Activated naive CD4-positive, alpha-beta T cell treated with anti-CD3 and anti-CD28 coated beads, Interleukin-2, amount 50 U/mL, for 72 hours (primary cell): ENCODE measurements around the gene CDK5RAP3. TPM values are rescaled to one million over a fixed set of nuclear protein-coding genes. Genes with fewer than 3 reads are reported as not detected.
"Not testable (repeated sequence)": the region's sequence is repeated elsewhere in the genome, so short reads cannot be mapped to it uniquely, and the experiment has no call there.

Source experiments
- ATAC-seq, 2 donors: fragments of 150-1000 bp; cut with Tn5 transposase; 2 replicates each; pipeline ENCODE4 v1.10.0; 2021; ENCODE audit warnings: mild to moderate bottlenecking in 2 of 2, moderate library complexity in 2 of 2
- DNase-seq, 2 donors: peaks; one replicate each; pipeline ENCODE4 v3.0.0; 2021 to 2022; ENCODE audit warnings: low spot score in 2 of 2
- H3K27ac Mint-ChIP-seq, 2 donors: one replicate each; pipeline ENCODE4 v1.8.0; 2022; ENCODE audit warnings: mild to moderate bottlenecking in 2 of 2, mixed read lengths in 2 of 2
- H3K36me3 Mint-ChIP-seq, 2 donors: one replicate each; pipeline ENCODE4 v1.8.0; 2022; ENCODE audit warnings: mixed read lengths in 2 of 2
- H3K9me3 Mint-ChIP-seq, 2 donors: one replicate each; pipeline ENCODE4 v1.8.0; 2022; ENCODE audit warnings: mixed read lengths in 2 of 2
- total RNA-seq, 2 donors: library from RNA; stranded (reverse); gene quantifications; one replicate each; pipeline ENCODE4 v1.2.3, GENCODE V29; 2022

The CDK5RAP3 gene
- total RNA-seq, 2 donors from 2014 or later = 185 to 221 TPM

DNA sequence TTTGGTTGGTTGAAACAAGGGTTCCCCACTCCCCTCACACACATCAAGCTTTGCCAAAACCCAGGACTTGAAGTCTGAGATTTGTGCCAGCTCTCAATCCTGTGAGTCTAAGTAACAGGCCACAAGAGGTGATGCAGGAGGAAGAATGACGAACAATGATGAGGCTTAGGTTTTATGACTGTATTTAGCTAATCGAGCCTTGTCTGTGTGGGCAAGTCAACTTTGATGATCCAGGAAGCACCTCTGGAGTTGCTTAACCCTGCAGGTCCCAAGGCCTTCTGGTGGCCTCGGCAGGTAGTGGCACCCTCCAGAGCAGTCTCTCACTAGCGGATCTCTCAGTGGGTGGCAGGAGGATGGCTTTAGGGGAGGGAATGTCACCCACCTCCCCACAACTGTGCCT, 28.7 kb downstream of the CDK5RAP3 start:
- ATAC-seq (peak; percentile 61 to 82), DNase-seq (no peak)
- Mint-ChIP-seq H3K27ac (no peak overlapping the region), H3K36me3 (no peaks in the 10 kb centered on the region), H3K9me3 (no peaks in the 10 kb centered on the region)

- H3K9me3 Mint-ChIP-seq = no peaks in the 10 kb centered on the region
- ATAC-seq (no peak), DNase-seq (no peak)
- H3K27ac Mint-ChIP-seq = no peak overlapping the region
- H3K36me3 Mint-ChIP-seq = no peaks in the 10 kb centered on the region
Observed at GRCh38 chr17:48001197-48001596, 30.3 kb downstream of the CDK5RAP3 start.

DNA sequence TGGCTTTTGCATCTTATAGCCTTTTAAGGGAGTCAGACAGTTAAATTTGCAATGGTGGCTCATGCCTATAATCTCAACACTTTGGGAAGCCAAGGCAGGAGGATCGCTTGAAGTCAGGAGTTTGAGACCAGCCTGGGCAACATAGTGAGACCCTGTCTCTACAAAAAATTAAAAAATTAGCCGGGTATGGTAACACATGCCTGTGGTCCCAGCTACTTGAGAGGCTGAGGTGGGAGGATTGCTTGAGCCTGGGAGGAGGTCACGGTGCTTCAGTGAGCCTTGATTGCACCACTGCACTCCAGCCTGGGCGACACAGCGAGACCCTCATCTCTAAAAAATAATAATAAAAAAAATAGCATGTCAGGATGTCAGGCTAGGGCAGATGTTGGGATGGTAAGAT, 30.7 kb downstream of the CDK5RAP3 start:
- ATAC-seq, H3K9me3 Mint-ChIP-seq, H3K36me3 Mint-ChIP-seq: not testable (repeated sequence)

GRCh38 chr17:48002266-48002915, 31.5 kb downstream of the CDK5RAP3 start:
- ATAC-seq = no peak
- Mint-ChIP-seq H3K9me3 (no peaks in the 10 kb centered on the region), H3K36me3 (no peaks in the 10 kb centered on the region), H3K27ac (peak overlapping the region in 1 of 2 donors; percentile 25)
- no peak for DNase-seq

More for the DNA sequence above, 30.7 kb downstream of the CDK5RAP3 start:
- not testable (repeated sequence) for H3K27ac Mint-ChIP-seq, DNase-seq

GRCh38 chr17:48002916-48003416, 32.1 kb downstream of the CDK5RAP3 start:
- no peak overlapping the region for H3K27ac Mint-ChIP-seq
- DNase-seq = no peak
- no peak for ATAC-seq
- H3K9me3 Mint-ChIP-seq = no peaks in the 10 kb centered on the region
- no peaks in the 10 kb centered on the region for H3K36me3 Mint-ChIP-seq

DNA sequence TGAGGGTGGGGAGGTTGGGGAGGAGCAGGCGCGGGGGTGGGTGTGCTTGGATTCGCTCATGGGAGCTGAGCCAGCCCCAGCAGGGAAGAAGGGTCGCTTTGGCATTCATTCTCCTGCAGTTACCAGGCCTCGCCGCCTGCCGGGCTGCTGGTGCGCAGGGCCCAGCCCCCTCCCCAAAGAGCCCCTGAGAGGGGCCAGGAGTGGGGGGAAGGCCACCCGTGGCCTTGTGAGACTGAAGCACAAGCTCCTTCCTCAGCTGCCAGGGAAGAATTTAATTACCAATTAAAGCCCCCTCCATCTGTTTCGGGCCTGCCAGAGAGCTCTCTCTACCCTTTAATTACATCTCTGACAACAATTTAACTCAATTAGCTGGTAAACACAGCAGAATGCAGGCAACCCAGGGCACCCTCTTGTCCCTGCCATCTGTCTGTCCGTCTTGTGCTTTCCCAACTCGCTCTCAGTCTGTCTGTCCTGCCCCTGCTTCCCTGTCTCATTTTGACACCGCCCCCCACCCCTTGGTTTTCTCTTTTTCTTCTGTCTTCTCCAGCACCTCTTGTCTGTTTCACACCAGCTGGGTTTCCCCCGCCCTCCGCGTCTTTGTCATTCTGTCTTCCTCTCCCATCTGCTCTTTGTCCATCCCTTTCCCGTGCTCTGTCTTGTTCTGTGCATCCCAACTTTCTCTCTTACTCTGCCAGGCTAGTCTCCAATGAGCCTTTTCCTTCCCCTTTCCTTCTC, 32.7 kb downstream of the CDK5RAP3 start:
- DNase-seq (no peak), ATAC-seq (no peak)
- no peak overlapping the region for H3K27ac Mint-ChIP-seq
- no peaks in the 10 kb centered on the region for H3K9me3 Mint-ChIP-seq
- H3K36me3 Mint-ChIP-seq = no peaks in the 10 kb centered on the region

DNA sequence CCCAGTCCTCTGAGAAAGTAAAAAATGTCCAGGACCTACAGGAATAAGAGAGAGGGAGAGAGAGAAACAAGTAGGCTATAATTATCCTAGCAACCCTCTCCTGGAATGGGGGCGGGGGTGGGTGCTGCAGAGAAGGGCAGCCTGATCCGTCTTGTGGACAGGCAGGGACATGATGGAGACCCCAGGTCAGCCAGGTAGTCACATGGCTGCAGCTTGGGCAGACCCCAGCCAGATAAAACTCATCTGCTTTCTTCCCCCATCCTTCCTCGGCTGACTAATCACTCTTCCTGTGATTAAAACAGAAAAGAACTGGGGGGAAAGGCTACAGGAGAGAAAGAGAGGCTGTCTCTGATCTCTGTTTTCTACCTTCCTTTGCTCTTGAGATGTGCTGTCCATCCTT, 34.1 kb downstream of the CDK5RAP3 start:
- ATAC-seq (peak in 1 of 2 donors; percentile 43), DNase-seq (no peak)
- H3K27ac Mint-ChIP-seq = no peak overlapping the region
- H3K9me3 Mint-ChIP-seq = no peaks in the 10 kb centered on the region
- no peaks in the 10 kb centered on the region for H3K36me3 Mint-ChIP-seq

DNA sequence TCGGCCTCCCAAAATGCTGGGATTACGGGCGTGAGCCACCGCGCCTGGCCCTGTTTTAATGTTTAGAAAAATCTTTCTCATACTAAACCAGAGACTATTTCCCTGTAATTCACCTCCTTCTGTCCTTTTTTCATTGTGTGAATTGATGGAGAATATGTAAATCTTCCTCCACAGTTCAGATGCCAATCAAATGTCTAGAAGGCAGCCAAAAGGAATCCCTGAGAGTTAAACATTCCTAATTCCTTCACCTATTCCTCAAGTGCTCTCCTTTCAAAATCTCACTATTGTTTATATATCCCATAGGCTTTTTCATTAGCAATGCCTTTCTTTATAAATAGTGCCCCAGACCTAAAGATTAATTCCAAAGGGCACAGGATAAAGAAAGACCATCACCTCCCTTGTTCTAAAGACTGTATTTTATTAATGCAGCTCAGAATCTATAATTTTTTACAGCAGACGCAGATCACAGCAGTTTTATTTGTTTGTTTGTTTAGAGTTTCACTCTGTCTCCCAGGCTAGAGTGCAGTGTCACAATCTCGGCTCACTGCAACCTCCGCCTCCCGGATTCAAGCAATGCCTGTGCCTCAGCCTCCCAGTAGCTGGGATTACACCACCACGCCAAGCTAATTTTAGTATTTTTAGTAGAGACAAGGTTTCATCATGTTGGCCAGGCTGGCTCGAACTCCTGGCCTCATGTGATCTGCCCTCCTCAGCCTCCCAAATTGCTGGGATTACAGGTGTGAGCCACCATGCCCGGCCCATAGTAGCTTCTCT, 36.2 kb downstream of the CDK5RAP3 start:
- DNase-seq = no peak
- Mint-ChIP-seq H3K27ac (no peak overlapping the region), H3K9me3 (no peaks in the 10 kb centered on the region), H3K36me3 (no peaks in the 10 kb centered on the region)
- ATAC-seq = no peak

DNA sequence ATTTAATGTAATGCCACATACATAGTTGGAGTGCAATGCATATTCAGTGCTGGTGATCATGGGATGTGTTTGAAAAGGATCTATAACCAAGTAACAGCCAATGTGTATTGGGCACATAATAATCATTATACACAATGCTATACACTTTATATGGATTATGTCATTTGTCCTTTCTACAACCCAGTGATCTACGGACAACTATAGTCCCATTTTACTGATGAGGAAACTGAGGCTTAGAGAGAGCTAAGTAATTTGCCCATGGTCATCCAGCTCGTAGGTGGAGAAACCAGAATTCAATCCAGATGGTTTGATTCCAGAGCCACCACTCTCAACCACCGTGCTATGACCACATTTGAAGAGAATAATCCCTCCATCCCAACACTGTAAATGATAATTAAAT, 39.3 kb downstream of the CDK5RAP3 start:
- DNase-seq (no peak), ATAC-seq (no peak)
- Mint-ChIP-seq H3K27ac (no peak overlapping the region), H3K9me3 (no peaks in the 10 kb centered on the region), H3K36me3 (no peaks in the 10 kb centered on the region)

DNA sequence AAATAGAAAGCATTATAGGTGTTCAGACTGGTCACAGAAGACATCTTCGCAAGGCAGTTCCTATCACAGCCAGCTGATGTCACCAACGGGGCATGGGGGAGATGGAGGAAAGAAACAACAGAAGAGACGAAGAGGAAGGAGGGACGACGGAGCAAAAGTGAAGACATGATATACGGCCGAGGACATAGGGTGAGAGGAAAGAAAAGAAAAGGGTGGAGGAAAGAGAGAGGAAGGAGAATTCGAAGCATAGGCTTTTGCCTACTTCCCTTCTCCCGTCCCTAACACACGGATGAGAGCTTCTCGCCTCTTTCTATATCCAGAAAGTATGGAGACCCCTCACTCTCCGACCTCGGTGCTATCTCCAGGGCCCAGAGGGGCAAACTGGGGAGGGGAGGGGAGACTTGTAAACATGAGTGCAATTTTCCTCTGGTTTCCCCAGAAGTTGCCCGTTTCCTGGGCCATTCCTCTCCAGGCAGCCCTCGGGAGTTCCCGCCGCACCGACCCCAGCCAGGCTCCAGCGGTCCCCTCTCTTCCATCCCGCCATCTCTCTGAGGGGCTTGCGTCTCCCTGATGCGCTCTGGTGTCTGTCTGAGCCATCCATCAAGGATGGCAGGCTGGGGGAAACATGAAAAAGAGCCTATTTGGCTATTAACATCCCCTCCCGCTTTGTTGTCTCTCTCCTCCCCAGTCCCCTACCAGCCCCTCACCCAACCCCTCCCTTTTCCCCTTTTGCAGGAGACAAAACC, 40.7 kb downstream of the CDK5RAP3 start:
- no peaks in the 10 kb centered on the region for H3K36me3 Mint-ChIP-seq
- no peaks in the 10 kb centered on the region for H3K9me3 Mint-ChIP-seq
- ATAC-seq (peak; percentile 53 to 75), DNase-seq (peak in 1 of 2 donors; percentile 54)
- no peak overlapping the region for H3K27ac Mint-ChIP-seq

GRCh38 chr17:48012151-48012520, 41.2 kb downstream of the CDK5RAP3 start:
- ATAC-seq = peak; percentile 59 to 87
- no peaks in the 10 kb centered on the region for H3K9me3 Mint-ChIP-seq
- no peak overlapping the region for H3K27ac Mint-ChIP-seq
- no peaks in the 10 kb centered on the region for H3K36me3 Mint-ChIP-seq
- DNase-seq = peak in 1 of 2 donors; percentile 72

DNA sequence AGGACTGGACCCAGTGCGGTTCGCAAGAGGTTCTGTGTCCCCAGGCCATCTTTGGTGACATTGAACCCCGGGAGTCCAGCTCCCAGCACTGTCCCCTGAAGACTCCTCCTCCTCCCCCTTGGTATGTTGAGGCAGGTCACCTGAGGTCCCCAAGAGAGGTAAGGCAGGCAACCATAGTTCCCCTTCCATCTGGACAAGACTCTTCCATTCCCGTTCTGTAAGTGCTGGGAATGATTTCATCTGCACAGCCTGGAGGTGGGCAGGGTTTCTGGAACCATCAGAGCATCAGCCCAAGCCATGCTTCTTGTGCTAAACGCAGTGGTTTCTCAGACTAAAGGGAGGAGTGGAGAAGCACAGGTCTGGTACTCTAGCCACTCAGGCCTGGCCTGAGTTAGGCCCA, 41.7 kb downstream of the CDK5RAP3 start:
- ATAC-seq = no peak
- DNase-seq = no peak
- Mint-ChIP-seq H3K27ac (no peak overlapping the region), H3K9me3 (no peaks in the 10 kb centered on the region), H3K36me3 (no peaks in the 10 kb centered on the region)

DNA sequence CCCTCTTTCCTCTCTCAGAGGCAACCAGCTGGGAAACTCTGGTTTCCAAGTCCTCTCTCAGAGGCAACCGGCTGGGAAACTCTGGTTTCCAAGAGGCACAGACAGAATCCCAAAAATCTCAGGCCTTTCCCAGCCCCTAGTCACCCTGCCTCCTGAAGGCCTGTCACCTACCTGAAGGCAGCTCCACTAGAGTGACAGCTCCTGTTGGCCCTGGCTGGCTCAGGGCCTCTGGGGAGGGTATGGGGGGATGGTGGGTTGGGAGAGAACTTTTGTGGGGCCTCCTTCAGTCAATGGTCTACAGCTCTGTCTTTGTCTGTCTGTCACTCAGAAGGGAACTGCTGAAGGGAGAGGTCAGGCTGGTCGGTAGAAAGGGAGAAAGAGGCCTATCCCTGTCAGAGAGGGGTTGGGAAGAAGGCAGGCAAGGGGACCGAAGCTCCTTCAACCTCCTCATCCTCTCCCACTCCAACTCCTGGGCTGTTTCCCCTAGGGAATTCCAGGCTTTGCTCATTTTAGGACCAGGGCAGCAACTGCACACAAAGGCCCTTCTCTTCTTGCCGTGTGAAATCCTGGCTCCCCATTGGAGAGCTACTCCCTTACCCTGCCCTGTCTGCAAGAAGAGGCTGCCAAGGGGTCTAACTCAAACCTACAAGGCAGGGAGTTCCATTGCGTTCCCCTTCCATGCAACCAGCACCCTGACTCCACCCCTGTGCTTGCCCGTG, 43.1 kb downstream of the CDK5RAP3 start:
- Mint-ChIP-seq H3K9me3 (no peaks in the 10 kb centered on the region), H3K36me3 (no peaks in the 10 kb centered on the region), H3K27ac (no peak overlapping the region)
- no peak for DNase-seq
- no peak for ATAC-seq

DNA sequence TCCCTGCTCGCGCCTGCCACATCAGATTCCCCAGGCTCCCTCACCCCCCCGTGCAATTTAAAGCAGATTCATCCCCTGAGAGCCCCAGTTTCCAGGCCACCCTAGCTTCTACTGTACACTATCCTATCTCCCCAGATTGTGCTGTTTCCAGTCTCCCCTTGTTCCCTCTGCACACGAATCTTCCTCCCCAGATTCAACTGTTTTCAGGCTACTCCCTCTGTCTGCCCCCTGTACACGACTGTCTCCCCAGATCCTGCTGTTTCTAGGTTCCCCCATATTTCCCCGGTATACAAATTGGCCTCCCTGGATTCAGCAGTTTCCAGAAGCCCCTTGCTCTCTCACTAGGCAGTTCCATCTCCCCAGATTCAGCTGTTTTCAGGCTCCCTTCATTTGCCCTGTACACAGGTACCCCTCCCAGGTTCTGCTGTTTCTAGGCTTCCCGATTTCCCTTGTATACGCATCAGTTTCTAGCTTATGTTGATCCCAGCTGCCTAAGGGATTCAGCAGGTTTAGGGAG, 43.7 kb downstream of the CDK5RAP3 start:
- DNase-seq (no peak), ATAC-seq (no peak)
- Mint-ChIP-seq H3K9me3 (no peaks in the 10 kb centered on the region), H3K36me3 (no peaks in the 10 kb centered on the region), H3K27ac (no peak overlapping the region)

- no peaks in the 10 kb centered on the region for H3K9me3 Mint-ChIP-seq
- H3K27ac Mint-ChIP-seq = no peak overlapping the region
- DNase-seq = no peak
- ATAC-seq = no peak
- H3K36me3 Mint-ChIP-seq = no peaks in the 10 kb centered on the region
Observed at GRCh38 chr17:48016112-48016511, 45.2 kb downstream of the CDK5RAP3 start.

- peak in 1 of 2 donors; percentile 12 for ATAC-seq
- H3K9me3 Mint-ChIP-seq, H3K36me3 Mint-ChIP-seq, DNase-seq: not testable (repeated sequence)
- peak overlapping the region in 1 of 2 donors; percentile 83 for H3K27ac Mint-ChIP-seq
Observed at GRCh38 chr17:48017817-48018158, 46.9 kb downstream of the CDK5RAP3 start.
